Measurements from ENCODE around the gene ODAD2.
A peak's percentile ranks its signal among the peaks of the same experiment; 100 is the strongest.

Gene ODAD2, protein sequence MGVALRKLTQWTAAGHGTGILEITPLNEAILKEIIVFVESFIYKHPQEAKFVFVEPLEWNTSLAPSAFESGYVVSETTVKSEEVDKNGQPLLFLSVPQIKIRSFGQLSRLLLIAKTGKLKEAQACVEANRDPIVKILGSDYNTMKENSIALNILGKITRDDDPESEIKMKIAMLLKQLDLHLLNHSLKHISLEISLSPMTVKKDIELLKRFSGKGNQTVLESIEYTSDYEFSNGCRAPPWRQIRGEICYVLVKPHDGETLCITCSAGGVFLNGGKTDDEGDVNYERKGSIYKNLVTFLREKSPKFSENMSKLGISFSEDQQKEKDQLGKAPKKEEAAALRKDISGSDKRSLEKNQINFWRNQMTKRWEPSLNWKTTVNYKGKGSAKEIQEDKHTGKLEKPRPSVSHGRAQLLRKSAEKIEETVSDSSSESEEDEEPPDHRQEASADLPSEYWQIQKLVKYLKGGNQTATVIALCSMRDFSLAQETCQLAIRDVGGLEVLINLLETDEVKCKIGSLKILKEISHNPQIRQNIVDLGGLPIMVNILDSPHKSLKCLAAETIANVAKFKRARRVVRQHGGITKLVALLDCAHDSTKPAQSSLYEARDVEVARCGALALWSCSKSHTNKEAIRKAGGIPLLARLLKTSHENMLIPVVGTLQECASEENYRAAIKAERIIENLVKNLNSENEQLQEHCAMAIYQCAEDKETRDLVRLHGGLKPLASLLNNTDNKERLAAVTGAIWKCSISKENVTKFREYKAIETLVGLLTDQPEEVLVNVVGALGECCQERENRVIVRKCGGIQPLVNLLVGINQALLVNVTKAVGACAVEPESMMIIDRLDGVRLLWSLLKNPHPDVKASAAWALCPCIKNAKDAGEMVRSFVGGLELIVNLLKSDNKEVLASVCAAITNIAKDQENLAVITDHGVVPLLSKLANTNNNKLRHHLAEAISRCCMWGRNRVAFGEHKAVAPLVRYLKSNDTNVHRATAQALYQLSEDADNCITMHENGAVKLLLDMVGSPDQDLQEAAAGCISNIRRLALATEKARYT
- long read RNA-seq, partial matches to known transcripts, result 0 of 3 reads
- long read RNA-seq, other reads (novel, unspliced or antisense), result 3 of 3 reads

DNA sequence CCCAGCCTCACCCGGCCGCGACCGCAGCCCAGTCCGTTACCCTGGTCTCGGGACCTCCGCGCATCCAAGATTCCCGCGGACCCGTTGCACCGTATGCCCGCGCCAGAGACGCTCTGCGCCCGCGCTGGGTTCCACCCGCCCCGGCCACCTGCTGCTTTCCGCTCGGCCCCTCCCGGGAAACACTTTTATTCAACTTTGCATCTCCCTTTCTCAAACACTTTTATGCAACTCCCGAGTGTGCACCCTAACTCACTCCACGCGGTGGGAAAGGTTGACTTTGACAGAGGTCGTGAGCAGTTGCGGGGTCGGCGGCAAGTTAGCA, at the start of gene ODAD2:
TSS of gene ODAD2 (minus strand) at position 126 of the 322 bp plus-strand sequence. CDS start 3,937 bp downstream, outside the sequence.
- H3K4me3 ChIP-seq (replicated peaks; ENCODE audit: insufficient read depth, low read length), result peak within 1 kb of the TSS; percentile 34
- peaks cover 19% of the 10 kb centered on the region for H3K27me3 ChIP-seq (ENCODE audit: insufficient read depth, poor library complexity, severe bottlenecking)
- no peak for DNase-seq (ENCODE audit: low read depth in 1 of 2, low spot score in 1 of 2)
- H3K27ac ChIP-seq (replicated peaks), result no peak within 1 kb of the TSS
- TF ChIP-seq GABPA (IDR thresholded peaks at IDR 0.05; ENCODE audit: low read depth) (no peak), POLR2AphosphoS5 (IDR thresholded peaks at IDR 0.05; ENCODE audit: low read depth) (no peak), SPI1 (IDR thresholded peaks at IDR 0.05; ENCODE audit: borderline replicate concordance, low read depth) (no peak)
- TF ChIP-seq, protein P1, sequence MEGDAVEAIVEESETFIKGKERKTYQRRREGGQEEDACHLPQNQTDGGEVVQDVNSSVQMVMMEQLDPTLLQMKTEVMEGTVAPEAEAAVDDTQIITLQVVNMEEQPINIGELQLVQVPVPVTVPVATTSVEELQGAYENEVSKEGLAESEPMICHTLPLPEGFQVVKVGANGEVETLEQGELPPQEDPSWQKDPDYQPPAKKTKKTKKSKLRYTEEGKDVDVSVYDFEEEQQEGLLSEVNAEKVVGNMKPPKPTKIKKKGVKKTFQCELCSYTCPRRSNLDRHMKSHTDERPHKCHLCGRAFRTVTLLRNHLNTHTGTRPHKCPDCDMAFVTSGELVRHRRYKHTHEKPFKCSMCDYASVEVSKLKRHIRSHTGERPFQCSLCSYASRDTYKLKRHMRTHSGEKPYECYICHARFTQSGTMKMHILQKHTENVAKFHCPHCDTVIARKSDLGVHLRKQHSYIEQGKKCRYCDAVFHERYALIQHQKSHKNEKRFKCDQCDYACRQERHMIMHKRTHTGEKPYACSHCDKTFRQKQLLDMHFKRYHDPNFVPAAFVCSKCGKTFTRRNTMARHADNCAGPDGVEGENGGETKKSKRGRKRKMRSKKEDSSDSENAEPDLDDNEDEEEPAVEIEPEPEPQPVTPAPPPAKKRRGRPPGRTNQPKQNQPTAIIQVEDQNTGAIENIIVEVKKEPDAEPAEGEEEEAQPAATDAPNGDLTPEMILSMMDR (IDR thresholded peaks at IDR 0.05; ENCODE audit: insufficient read depth, low read length), result no peak
- TF ChIP-seq, protein P2, sequence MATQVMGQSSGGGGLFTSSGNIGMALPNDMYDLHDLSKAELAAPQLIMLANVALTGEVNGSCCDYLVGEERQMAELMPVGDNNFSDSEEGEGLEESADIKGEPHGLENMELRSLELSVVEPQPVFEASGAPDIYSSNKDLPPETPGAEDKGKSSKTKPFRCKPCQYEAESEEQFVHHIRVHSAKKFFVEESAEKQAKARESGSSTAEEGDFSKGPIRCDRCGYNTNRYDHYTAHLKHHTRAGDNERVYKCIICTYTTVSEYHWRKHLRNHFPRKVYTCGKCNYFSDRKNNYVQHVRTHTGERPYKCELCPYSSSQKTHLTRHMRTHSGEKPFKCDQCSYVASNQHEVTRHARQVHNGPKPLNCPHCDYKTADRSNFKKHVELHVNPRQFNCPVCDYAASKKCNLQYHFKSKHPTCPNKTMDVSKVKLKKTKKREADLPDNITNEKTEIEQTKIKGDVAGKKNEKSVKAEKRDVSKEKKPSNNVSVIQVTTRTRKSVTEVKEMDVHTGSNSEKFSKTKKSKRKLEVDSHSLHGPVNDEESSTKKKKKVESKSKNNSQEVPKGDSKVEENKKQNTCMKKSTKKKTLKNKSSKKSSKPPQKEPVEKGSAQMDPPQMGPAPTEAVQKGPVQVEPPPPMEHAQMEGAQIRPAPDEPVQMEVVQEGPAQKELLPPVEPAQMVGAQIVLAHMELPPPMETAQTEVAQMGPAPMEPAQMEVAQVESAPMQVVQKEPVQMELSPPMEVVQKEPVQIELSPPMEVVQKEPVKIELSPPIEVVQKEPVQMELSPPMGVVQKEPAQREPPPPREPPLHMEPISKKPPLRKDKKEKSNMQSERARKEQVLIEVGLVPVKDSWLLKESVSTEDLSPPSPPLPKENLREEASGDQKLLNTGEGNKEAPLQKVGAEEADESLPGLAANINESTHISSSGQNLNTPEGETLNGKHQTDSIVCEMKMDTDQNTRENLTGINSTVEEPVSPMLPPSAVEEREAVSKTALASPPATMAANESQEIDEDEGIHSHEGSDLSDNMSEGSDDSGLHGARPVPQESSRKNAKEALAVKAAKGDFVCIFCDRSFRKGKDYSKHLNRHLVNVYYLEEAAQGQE (IDR thresholded peaks at IDR 0.05; ENCODE audit: insufficient replicate concordance, low read depth), result no peak

GRCh38 chr10:28047061-28047460, 48.2 kb upstream of the ODAD2 start:
- H3K27ac ChIP-seq (replicated peaks), result no peak overlapping the region
- H3K27me3 ChIP-seq (ENCODE audit: insufficient read depth, poor library complexity, severe bottlenecking), result no peaks in the 10 kb centered on the region
- H3K4me3 ChIP-seq (replicated peaks; ENCODE audit: insufficient read depth, low read length), result no peak overlapping the region
- no peak for DNase-seq (ENCODE audit: low read depth in 1 of 2, low spot score in 1 of 2)
- no peak for TF ChIP-seq SPI1 (IDR thresholded peaks at IDR 0.05; ENCODE audit: borderline replicate concordance, low read depth)
- TF ChIP-seq POLR2AphosphoS5 (IDR thresholded peaks at IDR 0.05; ENCODE audit: low read depth), result no peak
- TF ChIP-seq, protein P2 (IDR thresholded peaks at IDR 0.05; ENCODE audit: insufficient replicate concordance, low read depth), result no peak
- TF ChIP-seq GABPA (IDR thresholded peaks at IDR 0.05; ENCODE audit: low read depth), result no peak

DNA sequence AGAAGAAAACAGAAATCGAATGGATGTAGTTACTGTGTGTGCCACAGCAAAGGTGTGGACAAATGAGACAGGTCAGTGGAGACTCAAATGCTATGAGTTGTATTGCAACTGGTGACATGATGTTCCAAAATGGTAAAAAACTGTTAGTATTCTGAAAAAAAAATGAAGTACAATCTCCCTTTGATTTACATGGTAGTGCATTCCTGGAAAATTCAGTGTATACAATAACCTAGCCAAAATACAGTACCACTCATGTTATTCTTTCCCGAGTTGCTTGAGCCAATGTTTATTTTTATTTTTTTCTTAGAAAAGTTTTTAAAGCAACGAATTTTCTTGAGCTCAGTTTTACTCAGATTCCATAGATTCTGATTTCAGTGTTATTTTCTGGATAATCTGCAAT, 47.7 kb upstream of the ODAD2 start:
- no peak overlapping the region for H3K27ac ChIP-seq (replicated peaks)
- DNase-seq (ENCODE audit: low read depth in 1 of 2, low spot score in 1 of 2), result no peak

More for the DNA sequence above, 47.7 kb upstream of the ODAD2 start:
- Histone ChIP-seq H3K27me3 (ENCODE audit: insufficient read depth, poor library complexity, severe bottlenecking) (no peaks in the 10 kb centered on the region), H3K4me3 (replicated peaks; ENCODE audit: insufficient read depth, low read length) (no peak overlapping the region)
- TF ChIP-seq, protein P2 (IDR thresholded peaks at IDR 0.05; ENCODE audit: insufficient replicate concordance, low read depth), result no peak
- TF ChIP-seq POLR2AphosphoS5 (IDR thresholded peaks at IDR 0.05; ENCODE audit: low read depth) (no peak), SPI1 (IDR thresholded peaks at IDR 0.05; ENCODE audit: borderline replicate concordance, low read depth) (no peak), GABPA (IDR thresholded peaks at IDR 0.05; ENCODE audit: low read depth) (no peak)
- TF ChIP-seq, protein P1 (IDR thresholded peaks at IDR 0.05; ENCODE audit: insufficient read depth, low read length), result no peak
